Peyer's patch (tissue), 4 donors: ENCODE results near the gene HMX1. TPM values are rescaled to one million over a fixed set of nuclear protein-coding genes. Genes with fewer than 3 reads are reported as not detected.
A peak's percentile ranks its signal among the peaks of the same experiment; 100 is the strongest.

Experiments used
- DNase-seq, 3 donors: peaks; one replicate each; pipeline ENCODE4 v3.0.0-alpha.2; 2017 to 2019
- H3K27ac ChIP-seq, 4 donors: fragments of 200-600 bp; sonication (generic); one replicate each; pipeline ENCODE4 v1.5.1; 2016 to 2019
- H3K27me3 ChIP-seq, 2 donors: fragments of 200-600 bp; sonication (generic); one replicate each; pipeline ENCODE4 v1.5.1; 2019
- H3K36me3 ChIP-seq, 3 donors: fragments of 200-600 bp; sonication (generic); one replicate each; pipeline ENCODE4 v1.5.1; 2016 to 2019
- H3K4me1 ChIP-seq, 4 donors: fragments of 200-600 bp; sonication (generic); one replicate each; pipeline ENCODE4 v1.5.1; 2016 to 2019
- H3K4me3 ChIP-seq, 4 donors: fragments of 200-600 bp; sonication (generic); 1 replicate in 3 of 4; 2 replicates in 1 of 4; pipeline ENCODE4 v1.5.1; 2016 to 2019; ENCODE audit warnings: mild to moderate bottlenecking in 1 of 4
- H3K9me3 ChIP-seq, 4 donors: fragments of 200-600 bp; sonication (generic); one replicate each; pipeline ENCODE4 v1.5.1; 2016 to 2019; ENCODE audit warnings: mild to moderate bottlenecking in 1 of 4
- POLR2A ChIP-seq, 2 donors: fragments of 450-650 bp; IDR thresholded peaks; one replicate each; pipeline ENCODE4 v1.5.1; 2017; ENCODE audit warnings: antibody characterized with exemption in 2 of 2, mild to moderate bottlenecking in 2 of 2, moderate library complexity in 2 of 2
- total RNA-seq, 4 donors: library from RNA; depleted of rRNA; stranded (reverse); fragments of >200 nt; gene quantifications; one replicate each; pipeline ENCODE4 v1.1.0, GENCODE V29; 2016
- TF ChIP-seq, protein P1 (sequence below), 6 experiments: fragments of 450-650 bp in 4 of 6; fragments of 200-600 bp in 2 of 6; sonication (generic) in 1 of 6; IDR thresholded peaks; one replicate each; pipeline ENCODE4 v1.5.1; 2017 to 2019; ENCODE audit warnings: antibody characterized with exemption in 6 of 6, mild to moderate bottlenecking in 3 of 6, moderate library complexity in 1 of 6

Gene HMX1
- total RNA-seq, 4 donors from 2014 or later: not detected

DNA sequence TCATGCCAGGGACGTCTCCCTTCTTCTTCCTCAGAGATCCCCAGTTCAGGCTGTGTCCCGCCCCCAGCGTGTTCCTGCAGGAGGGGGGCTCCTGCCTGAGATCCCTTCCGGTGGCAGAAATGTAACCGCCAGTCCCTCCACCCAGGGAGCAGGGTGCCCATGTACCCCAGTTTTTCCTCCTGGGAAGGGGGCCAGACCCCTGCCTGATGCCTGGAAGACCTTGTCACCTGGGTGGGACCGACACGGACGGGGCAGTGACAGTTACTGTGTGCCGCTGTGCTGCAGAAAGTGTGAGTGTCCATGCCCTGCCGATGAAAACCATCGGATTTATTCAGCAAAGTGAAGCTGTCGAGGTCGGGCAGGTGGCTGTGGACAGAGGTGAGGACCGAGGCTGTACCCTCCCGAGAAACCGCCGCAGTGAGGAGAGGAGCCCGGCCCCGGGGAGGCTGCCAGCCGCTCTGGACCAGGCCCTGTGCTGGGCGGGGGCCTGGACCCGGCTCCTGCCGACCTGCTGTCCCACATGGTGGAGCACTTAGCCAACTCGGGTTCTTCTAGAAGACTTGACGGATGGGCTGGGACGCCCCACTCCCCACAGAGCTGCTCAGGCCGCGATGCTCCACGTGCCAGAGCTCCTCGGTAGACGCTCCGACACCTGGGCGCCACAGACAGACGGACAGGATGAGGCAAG is 36.7 kb upstream of the HMX1 start:
- peak in 1 of 3 donors; percentile 31 for DNase-seq

DNA sequence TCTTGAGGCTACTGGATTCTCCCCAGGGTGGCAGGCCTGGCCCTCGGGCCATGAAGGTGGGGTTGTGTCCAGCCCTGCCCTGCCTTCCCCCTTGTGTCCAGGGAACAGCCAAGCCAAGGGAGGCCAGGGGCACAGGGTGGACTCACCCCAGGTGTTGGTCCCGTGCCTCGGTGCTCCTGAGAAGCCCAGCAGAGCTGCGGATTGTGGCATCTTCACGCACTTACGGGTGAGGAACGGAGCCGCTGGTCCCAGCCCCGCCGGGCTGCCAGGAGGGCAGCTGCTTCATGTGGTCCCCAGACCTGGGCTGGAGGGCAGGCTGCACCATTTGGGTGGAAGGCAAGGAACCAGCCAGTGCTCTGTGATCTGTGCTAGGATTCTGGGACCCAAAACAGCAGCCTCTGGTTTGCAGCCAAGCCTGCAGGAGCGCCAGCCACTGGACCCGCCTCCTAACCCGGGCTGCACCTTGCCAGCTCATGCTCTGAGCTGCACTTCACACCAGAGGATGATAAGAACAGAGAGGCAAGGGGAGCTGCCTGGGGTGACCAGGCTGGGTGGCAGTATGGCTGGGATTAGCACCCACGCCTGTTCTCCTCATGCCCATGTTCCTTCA is 36.1 kb upstream of the HMX1 start:
- Histone ChIP-seq H3K36me3 (no peaks in the 10 kb centered on the region), H3K27ac (no peak overlapping the region), H3K9me3 (no peaks in the 10 kb centered on the region), H3K4me3 (no peak overlapping the region), H3K4me1 (no peaks in the 10 kb centered on the region), H3K27me3 (no peaks in the 10 kb centered on the region)
- peak in 2 of 3 donors; percentile 9 to 23 for DNase-seq
- TF ChIP-seq, protein P1, sequence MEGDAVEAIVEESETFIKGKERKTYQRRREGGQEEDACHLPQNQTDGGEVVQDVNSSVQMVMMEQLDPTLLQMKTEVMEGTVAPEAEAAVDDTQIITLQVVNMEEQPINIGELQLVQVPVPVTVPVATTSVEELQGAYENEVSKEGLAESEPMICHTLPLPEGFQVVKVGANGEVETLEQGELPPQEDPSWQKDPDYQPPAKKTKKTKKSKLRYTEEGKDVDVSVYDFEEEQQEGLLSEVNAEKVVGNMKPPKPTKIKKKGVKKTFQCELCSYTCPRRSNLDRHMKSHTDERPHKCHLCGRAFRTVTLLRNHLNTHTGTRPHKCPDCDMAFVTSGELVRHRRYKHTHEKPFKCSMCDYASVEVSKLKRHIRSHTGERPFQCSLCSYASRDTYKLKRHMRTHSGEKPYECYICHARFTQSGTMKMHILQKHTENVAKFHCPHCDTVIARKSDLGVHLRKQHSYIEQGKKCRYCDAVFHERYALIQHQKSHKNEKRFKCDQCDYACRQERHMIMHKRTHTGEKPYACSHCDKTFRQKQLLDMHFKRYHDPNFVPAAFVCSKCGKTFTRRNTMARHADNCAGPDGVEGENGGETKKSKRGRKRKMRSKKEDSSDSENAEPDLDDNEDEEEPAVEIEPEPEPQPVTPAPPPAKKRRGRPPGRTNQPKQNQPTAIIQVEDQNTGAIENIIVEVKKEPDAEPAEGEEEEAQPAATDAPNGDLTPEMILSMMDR (IDR thresholded peaks at IDR 0.05): no peak
- no peak for TF ChIP-seq POLR2A (IDR thresholded peaks at IDR 0.05)

More for the DNA sequence above, 36.7 kb upstream of the HMX1 start:
- H3K36me3 ChIP-seq: no peaks in the 10 kb centered on the region
- H3K27ac ChIP-seq: no peak overlapping the region
- no peaks in the 10 kb centered on the region for H3K9me3 ChIP-seq
- no peak overlapping the region for H3K4me3 ChIP-seq
- no peaks in the 10 kb centered on the region for H3K4me1 ChIP-seq
- no peaks in the 10 kb centered on the region for H3K27me3 ChIP-seq
- TF ChIP-seq, protein P1 (IDR thresholded peaks at IDR 0.05): no peak
- TF ChIP-seq POLR2A (IDR thresholded peaks at IDR 0.05): no peak

DNA sequence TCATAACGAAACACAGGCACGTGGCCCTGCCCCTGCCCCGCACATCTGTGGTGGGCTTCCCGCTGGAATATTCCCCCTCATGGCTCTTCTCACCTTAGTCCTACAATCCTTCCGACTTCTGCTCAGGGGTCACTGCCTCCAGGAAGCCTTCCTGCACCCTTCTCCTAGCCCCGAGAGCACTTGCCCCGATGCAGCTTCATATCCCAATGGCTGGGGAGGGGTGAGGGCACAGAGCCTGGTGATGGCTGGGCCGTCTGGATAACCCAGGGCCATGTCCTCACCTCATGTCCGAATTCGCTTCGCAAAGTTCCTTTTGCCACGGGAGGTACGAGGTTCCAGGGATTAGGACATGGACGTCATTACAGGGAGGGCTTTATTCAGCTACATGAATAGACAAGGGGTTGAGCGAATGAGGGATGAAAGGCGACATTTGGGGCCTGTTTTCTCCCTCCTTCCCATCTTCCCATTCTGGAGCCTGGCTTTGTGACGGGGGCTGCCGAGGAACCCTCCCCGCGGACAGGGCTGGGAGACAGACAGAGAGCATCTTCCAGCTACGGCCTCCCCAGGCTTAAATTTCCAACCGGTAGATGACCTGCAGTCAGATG is 35.5 kb upstream of the HMX1 start:
- Histone ChIP-seq H3K4me1 (no peaks in the 10 kb centered on the region), H3K36me3 (no peaks in the 10 kb centered on the region), H3K9me3 (no peaks in the 10 kb centered on the region), H3K27me3 (no peaks in the 10 kb centered on the region), H3K4me3 (no peak overlapping the region), H3K27ac (no peak overlapping the region)
- TF ChIP-seq POLR2A (IDR thresholded peaks at IDR 0.05): no peak
- TF ChIP-seq, protein P1 (IDR thresholded peaks at IDR 0.05): no peak
- DNase-seq: peak in 2 of 3 donors; percentile 7 to 25

DNA sequence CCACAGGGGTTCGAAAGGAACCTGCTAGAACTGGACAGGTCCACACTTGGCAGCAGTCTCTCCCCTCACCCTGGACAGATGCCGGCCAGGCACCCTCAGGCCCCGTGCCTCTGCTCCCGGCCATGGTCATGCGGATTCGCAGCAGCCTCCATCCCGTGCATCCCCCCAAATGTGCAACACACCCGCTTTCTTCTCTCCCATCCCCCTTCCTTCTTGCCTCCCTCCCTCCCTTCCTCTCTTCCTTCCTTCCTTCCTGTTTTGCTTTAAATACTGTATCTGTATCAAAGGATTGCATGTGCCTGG is 35.0 kb upstream of the HMX1 start:
- TF ChIP-seq, protein P1 (IDR thresholded peaks at IDR 0.05): no peak
- no peak for TF ChIP-seq POLR2A (IDR thresholded peaks at IDR 0.05)
- Histone ChIP-seq H3K9me3 (peaks cover 0 to under 1% (median 0%) of the 10 kb centered on the region in 4 donors), H3K36me3 (no peaks in the 10 kb centered on the region), H3K27me3 (no peaks in the 10 kb centered on the region), H3K4me3 (no peak overlapping the region), H3K27ac (no peak overlapping the region), H3K4me1 (no peaks in the 10 kb centered on the region)
- no peak for DNase-seq

DNA sequence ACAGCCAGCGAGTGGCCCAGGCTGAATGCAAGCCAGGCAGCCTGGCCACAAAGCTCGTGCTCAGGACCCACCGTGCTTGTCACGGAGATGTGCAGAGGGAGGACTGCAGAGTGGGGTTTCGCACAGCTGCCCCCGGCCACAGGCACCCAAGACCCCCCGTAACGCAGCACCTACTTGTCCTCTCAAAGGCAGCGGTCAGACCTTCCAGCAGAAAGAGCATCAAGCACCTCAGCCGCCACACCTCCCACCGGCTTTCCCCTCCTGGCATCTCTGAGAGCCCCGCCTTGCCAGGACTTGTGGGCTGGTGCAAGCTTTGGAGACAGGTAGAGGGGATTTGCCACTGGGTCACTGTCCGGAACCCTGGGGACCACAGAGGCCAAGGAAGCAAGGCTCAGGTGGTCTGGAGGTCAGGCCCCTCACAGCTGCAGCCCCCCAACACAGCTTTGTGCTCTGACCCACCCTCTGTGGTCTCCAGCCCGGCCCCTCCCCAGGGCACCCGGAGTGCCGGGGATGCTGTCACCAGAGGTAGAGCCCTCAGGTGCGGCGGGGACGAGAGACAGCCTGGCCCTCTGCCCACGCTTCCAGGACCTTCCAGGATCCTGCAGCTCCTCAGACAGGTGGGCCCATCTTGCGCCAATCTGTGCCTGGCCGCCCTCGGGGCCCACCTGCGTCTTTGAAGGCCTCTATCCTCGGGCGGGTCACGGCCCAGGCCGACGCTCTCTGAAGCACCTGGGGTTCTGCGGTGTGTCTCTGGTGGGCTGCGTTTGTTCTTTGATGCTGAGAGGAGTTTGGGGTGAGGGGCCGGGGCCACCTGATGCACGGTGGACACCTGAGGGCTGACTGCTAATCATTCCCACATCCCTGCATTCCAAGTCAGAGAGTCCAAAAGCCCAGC is 34.4 kb upstream of the HMX1 start:
- Histone ChIP-seq H3K27ac (no peak overlapping the region), H3K36me3 (no peaks in the 10 kb centered on the region), H3K4me1 (no peaks in the 10 kb centered on the region), H3K27me3 (no peaks in the 10 kb centered on the region), H3K9me3 (peaks cover 0 to 6% (median 0%) of the 10 kb centered on the region in 4 donors), H3K4me3 (no peak overlapping the region)
- TF ChIP-seq, protein P1 (IDR thresholded peaks at IDR 0.05): no peak
- no peak for TF ChIP-seq POLR2A (IDR thresholded peaks at IDR 0.05)
- peak in 2 of 3 donors; percentile 38 to 40 for DNase-seq
